Small intestine (tissue), 7 donors: ENCODE data around the gene THAP8. TPM values are rescaled to one million over a fixed set of nuclear protein-coding genes. Genes with fewer than 3 reads are reported as not detected.
"Not testable (repeated sequence)": the region's sequence is repeated elsewhere in the genome, so short reads cannot be mapped to it uniquely, and the experiment has no call there.

ENCODE experiments used
- DNase-seq, 2 donors: peaks; one replicate each; pipeline versions ENCODE4 v3.0.0 to v3.0.0-alpha.2; 2013
- FAIRE-seq: peaks from 2 replicates; lab custom pipeline; 2012; peaks lifted over from hg19 to GRCh38; lab: Jason Lieb, UNC
- H3K27ac ChIP-seq, 3 donors: one replicate each; pipeline ENCODE4 v1.5.1; 2013; ENCODE audit warnings: low read length in 2 of 3, mild to moderate bottlenecking in 2 of 3, control low read depth in 1 of 3, inconsistent platforms in 1 of 3, low read depth in 1 of 3, moderate library complexity in 1 of 3
- H3K27me3 ChIP-seq, 3 donors: one replicate each; pipeline ENCODE4 v1.6.1; 2013; ENCODE audit warnings: low read length in 3 of 3, inconsistent platforms in 1 of 3; ENCODE audit not compliant: control insufficient read depth in 3 of 3, insufficient read depth in 3 of 3
- H3K36me3 ChIP-seq, 3 donors: one replicate each; pipeline ENCODE4 v1.6.1; 2013; ENCODE audit warnings: low read length in 3 of 3, inconsistent platforms in 1 of 3, low read depth in 1 of 3, mild to moderate bottlenecking in 1 of 3, moderate library complexity in 1 of 3; ENCODE audit not compliant: control insufficient read depth in 3 of 3, insufficient read depth in 2 of 3
- H3K4me1 ChIP-seq, 3 donors: one replicate each; pipeline ENCODE4 v1.6.1; 2013; ENCODE audit warnings: low read length in 2 of 3, inconsistent platforms in 1 of 3, low read depth in 1 of 3, mild to moderate bottlenecking in 1 of 3, moderate library complexity in 1 of 3; ENCODE audit not compliant: control insufficient read depth in 3 of 3, insufficient read depth in 2 of 3
- H3K4me3 ChIP-seq, 3 donors: one replicate each; pipeline ENCODE4 v1.5.1; 2013; ENCODE audit warnings: low read length in 3 of 3, control low read depth in 1 of 3, inconsistent platforms in 1 of 3, low read depth in 1 of 3, mild to moderate bottlenecking in 1 of 3, moderate library complexity in 1 of 3
- H3K9me3 ChIP-seq, 2 donors: one replicate each; pipeline ENCODE4 v1.6.1; 2013; ENCODE audit warnings: low read depth in 1 of 2, low read length in 1 of 2; ENCODE audit not compliant: control insufficient read depth in 2 of 2, insufficient read depth in 1 of 2
- WGBS, 3 donors: extraction: QIAGEN DNeasy Blood & Tissue Kit; methylation state at CpG; one replicate each; pipeline ENCODE4 v1.1.7; 2013; 5-methylcytosine and 5-hydroxymethylcytosine counted together
- polyA plus RNA-seq, 4 donors: library from polyadenylated mRNA; stranded (reverse) in 3 of 4; unstranded in 1 of 4; fragments of 200-250 nt in 3 of 4; fragments of 120-200 nt in 1 of 4; gene quantifications; one replicate each; pipeline versions ENCODE4 v1.2.1 to v1.2.3, GENCODE V29; 2013
- donor health status: healthy with polysubstance abuse.
- donor health status: control.
- donor health status: control.
- donor health status: Bipolar disorder and iron deficiency.
- donor health status: healthy.

The THAP8 gene
- polyA plus RNA-seq, 4 donors: 5.3 to 8.9 (median 6.6) TPM

- Histone ChIP-seq H3K4me1 (no peaks in the 10 kb centered on the region), H3K9me3 (no peaks in the 10 kb centered on the region), H3K4me3 (no peak overlapping the region), H3K27me3 (no peaks in the 10 kb centered on the region), H3K27ac (no peak overlapping the region), H3K36me3 (peaks cover 0 to 23% (median 0%) of the 10 kb centered on the region in 3 donors)
- FAIRE-seq (no peak), DNase-seq (no peak)
- 91 to 94% (median 92%) methylated on average over 3 of the region's 3 CpGs for WGBS, 3 donors
Measured at GRCh38 chr19:36081385-36081784, 27.3 kb upstream of the THAP8 start.

DNA sequence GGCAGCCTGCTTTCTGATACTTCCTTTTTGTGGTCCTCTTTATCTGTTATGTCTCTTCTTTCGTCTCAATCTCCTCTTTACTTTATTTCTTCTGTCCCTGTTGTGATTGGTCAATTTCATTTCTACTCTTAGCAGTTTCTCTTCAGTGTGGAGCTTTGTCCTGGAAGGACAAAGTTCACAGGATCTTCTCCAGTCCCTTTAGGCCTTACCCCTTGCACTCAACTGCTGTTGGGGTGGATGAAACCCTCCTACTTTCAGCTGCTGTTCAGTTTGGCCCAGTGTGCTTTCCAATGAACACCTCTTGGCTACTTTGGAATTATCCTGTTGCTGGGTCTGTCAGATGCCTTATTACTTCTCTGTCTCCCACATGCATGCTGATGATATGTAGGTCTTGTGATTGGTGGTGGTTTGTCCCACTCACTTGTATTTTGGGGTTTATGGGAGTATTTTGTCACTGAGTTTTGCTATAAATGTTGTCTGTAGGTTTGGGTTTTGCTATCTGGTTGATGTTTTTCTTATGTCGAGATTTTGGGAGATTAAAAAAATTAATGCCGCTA, 25.4 kb upstream of the THAP8 start:
- H3K4me3 ChIP-seq: no peak overlapping the region
- no peak overlapping the region for H3K27ac ChIP-seq
- no peak for DNase-seq
- H3K27me3 ChIP-seq: no peaks in the 10 kb centered on the region
- H3K9me3 ChIP-seq: no peaks in the 10 kb centered on the region
- WGBS, 3 donors: 88 to 99% (median 93%) methylated on average over 3 of the region's 3 CpGs
- no peak for FAIRE-seq
- no peaks in the 10 kb centered on the region for H3K4me1 ChIP-seq
- H3K36me3 ChIP-seq: peaks cover 0 to 18% (median 0%) of the 10 kb centered on the region in 3 donors

DNA sequence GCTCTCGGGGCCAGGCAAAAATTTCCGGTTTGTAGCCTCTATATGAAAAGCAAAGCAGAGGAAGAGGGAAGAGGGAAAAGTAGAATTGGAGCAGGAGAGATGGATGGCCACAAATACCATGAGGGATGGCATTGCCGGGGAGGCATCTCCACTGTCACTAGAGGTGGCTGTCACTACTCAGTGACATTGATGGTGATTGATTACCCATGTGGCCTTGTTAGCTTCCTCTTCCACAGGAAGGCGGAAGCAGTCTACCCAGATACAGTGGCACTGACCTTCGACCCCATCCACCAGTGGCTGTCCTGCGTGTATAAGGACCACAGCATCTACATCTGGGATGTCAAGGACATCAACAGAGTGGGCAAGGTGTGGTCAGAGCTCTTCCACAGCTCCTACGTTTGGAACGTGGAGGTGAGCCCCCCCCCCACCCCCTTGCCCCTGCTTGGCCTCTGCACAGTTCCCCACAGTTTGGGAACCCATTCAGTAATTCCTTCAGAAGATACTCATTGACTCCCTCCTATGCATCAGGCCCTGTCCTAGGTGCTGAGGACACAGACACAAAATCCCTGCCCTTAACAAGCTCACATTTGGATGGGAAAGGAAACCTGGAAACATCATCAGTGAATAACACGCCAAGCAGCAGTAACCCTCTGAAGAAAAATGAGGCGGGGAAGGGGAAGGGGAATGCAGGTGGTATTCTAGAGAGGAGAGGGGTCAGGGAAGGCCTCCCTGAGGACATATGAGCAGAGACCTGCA, 19.2 kb upstream of the THAP8 start:
- peaks cover 0 to 13% (median 0%) of the 10 kb centered on the region in 3 donors for H3K36me3 ChIP-seq
- H3K4me1 ChIP-seq: no peaks in the 10 kb centered on the region
- no peak overlapping the region for H3K27ac ChIP-seq
- no peaks in the 10 kb centered on the region for H3K9me3 ChIP-seq
- FAIRE-seq: no peak
- no peaks in the 10 kb centered on the region for H3K27me3 ChIP-seq
- H3K4me3 ChIP-seq: no peak overlapping the region
- 72 to 80% (median 80%) methylated on average over 10 of the region's 10 CpGs for WGBS, 3 donors
- DNase-seq: peak in 1 of 2 donors; percentile 47

DNA sequence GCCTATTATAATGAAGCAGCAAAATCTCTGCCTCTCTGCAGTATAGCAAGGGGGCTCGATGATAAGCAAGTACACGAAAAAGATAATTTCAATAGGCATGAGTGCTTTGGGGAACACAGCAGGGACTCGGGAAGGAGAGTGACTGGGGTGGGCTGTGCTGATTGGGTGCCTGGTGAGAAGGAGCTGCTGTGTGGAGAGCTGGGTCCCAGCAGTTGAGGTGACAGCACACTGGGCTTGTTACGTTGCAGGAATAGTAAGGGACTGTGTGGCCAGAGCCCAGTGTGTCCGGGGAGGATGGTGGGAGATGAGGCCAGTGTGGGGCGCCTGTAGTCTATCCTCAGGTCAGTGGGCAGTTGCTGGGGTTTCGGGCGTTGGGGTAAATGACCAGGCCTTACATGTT, 18.0 kb upstream of the THAP8 start:
- H3K27me3 ChIP-seq: no peaks in the 10 kb centered on the region
- peaks cover 0 to 22% (median 0%) of the 10 kb centered on the region in 3 donors for H3K36me3 ChIP-seq
- WGBS, 3 donors: 87 to 97% (median 90%) methylated on average over 8 of the region's 8 CpGs
- H3K27ac ChIP-seq: no peak overlapping the region
- H3K9me3 ChIP-seq: no peaks in the 10 kb centered on the region
- FAIRE-seq (no peak), DNase-seq (no peak)
- H3K4me3 ChIP-seq: no peak overlapping the region
- H3K4me1 ChIP-seq: no peaks in the 10 kb centered on the region

- H3K27me3 ChIP-seq, H3K4me1 ChIP-seq, H3K4me3 ChIP-seq, H3K27ac ChIP-seq, FAIRE-seq, DNase-seq, H3K9me3 ChIP-seq: not testable (repeated sequence)
- WGBS, 3 donors: 98% methylated on average over 27 to 54 of the region's 57 CpGs
- H3K36me3 ChIP-seq: peaks cover 0 to 33% (median 0%) of the 10 kb centered on the region in 3 donors
Measured at GRCh38 chr19:36068810-36069499, 14.9 kb upstream of the THAP8 start.

DNA sequence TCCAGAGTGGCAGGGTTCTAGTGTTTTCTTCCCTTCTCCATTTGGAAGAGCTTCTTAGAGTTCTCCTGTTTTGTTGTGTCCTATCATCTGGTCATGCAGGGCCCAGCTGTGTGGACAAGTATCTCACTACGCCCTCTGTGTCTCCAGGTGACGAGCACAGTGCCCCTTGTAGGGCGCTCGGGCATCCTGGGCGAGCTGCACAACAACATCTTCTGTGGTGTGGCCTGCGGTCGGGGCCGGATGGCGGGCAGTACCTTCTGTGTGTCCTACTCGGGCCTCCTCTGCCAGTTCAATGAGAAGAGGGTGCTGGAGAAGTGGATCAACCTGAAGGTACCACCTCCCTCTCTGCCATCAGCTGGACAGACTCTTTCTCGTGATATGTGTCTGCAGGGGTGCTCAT, 13.6 kb upstream of the THAP8 start:
- H3K27me3 ChIP-seq: no peaks in the 10 kb centered on the region
- no peaks in the 10 kb centered on the region for H3K9me3 ChIP-seq
- FAIRE-seq (no peak), DNase-seq (no peak)
- H3K4me1 ChIP-seq: no peaks in the 10 kb centered on the region
- 92 to 97% (median 92%) methylated on average over 11 of the region's 11 CpGs for WGBS, 3 donors
- H3K36me3 ChIP-seq: peaks cover 0 to 26% (median 0%) of the 10 kb centered on the region in 3 donors
- H3K4me3 ChIP-seq: no peak overlapping the region
- no peak overlapping the region for H3K27ac ChIP-seq

DNA sequence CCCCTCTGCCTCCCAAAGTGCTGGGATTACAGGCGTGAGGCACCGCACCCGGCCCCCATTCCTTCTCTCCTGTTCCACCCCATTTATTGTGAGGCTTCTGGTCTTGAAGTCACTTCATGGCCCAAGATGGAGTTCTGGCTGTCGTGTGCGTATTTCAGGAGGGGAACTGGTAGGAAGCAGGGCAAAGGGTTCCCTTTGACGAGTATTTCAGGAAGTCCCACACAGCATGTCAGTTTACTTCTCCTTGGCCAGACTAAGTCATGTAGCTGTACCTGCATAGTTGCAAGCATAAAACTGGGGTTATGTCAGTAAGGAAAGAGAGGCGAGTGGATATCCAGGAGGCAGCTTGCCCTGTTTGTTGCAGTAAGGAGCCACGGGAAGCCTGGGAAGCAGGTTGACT, 10.7 kb upstream of the THAP8 start:
- Histone ChIP-seq H3K27me3 (no peaks in the 10 kb centered on the region), H3K4me3 (no peak overlapping the region), H3K36me3 (peaks cover 0 to 31% (median 0%) of the 10 kb centered on the region in 3 donors), H3K9me3 (no peaks in the 10 kb centered on the region), H3K27ac (no peak overlapping the region), H3K4me1 (no peaks in the 10 kb centered on the region)
- WGBS, 3 donors: 91 to 93% (median 92%) methylated on average over 8 of the region's 8 CpGs
- DNase-seq (no peak), FAIRE-seq (no peak)

GRCh38 chr19:36061367-36061766, 7.3 kb upstream of the THAP8 start:
- WGBS, 3 donors: 89 to 100% (median 96%) methylated on average over 2 of the region's 2 CpGs
- no peak for DNase-seq
- no peaks in the 10 kb centered on the region for H3K9me3 ChIP-seq
- no peaks in the 10 kb centered on the region for H3K27me3 ChIP-seq
- H3K4me1 ChIP-seq: peaks cover 0 to 13% (median 0%) of the 10 kb centered on the region in 3 donors
- H3K4me3 ChIP-seq: no peak overlapping the region
- H3K27ac ChIP-seq: no peak overlapping the region
- H3K36me3 ChIP-seq: peaks cover 0 to 19% (median 0%) of the 10 kb centered on the region in 3 donors
- FAIRE-seq: no peak
